Measurements from ENCODE around the gene BAD. TPM values are rescaled to one million over a fixed set of nuclear protein-coding genes. Genes with fewer than 3 reads are reported as not detected.

The BAD gene
- total and polyA plus RNA-seq, 2 of the 13 experiments (the other 11 are each of a cell fraction or from before 2014, with no cell fraction given), result 17.9 to 28.5 TPM

GRCh38 chr11:64253043-64253442, 31.4 kb downstream of the BAD start:
- no TSS peak for BruUV-seq (replicated peaks)
- WGBS (ENCODE audit: low lambda C conversion rate), result 90% methylated on average over 3 of the region's 8 CpGs
- Histone ChIP-seq H3K27me3 (ENCODE audit: control insufficient read depth in 1 of 2, insufficient read depth in 2 of 2, low read length in 2 of 2) (no peaks in the 10 kb centered on the region; a peak in 1 of 5 replicates), H3K4me3 (replicated peaks in 1 of 3; ENCODE audit: insufficient read depth in 1 of 3, low read depth in 2 of 3, low read length in 3 of 3) (no peak overlapping the region), H3K9ac (ENCODE audit: insufficient read depth, low read depth, low read length) (no peak overlapping the region), H3K36me3 (replicated peaks in 1 of 2; ENCODE audit: control insufficient read depth in 1 of 2, insufficient read depth in 2 of 2, low read length in 2 of 2) (peaks cover 5 to 10% of the 10 kb centered on the region in 2 experiments; a peak in 1 of 5 replicates), H3K4me1 (ENCODE audit: insufficient read depth, low read length) (peaks cover 46% of the 10 kb centered on the region), H3K27ac (ENCODE audit: extremely low read length, insufficient read depth, low read length) (no peak overlapping the region), H2AFZ (ENCODE audit: low read length) (no peak overlapping the region), H4K20me1 (ENCODE audit: insufficient read depth, low read length) (no peaks in the 10 kb centered on the region), H3K4me2 (ENCODE audit: low read depth, low read length) (no peak overlapping the region), H3K79me2 (ENCODE audit: insufficient read depth, low read length) (peaks cover 7% of the 10 kb centered on the region), H3K9me3 (ENCODE audit: low read length) (no peaks in the 10 kb centered on the region)
- DNase-seq (ENCODE audit: low spot score) (no peak), ATAC-seq (no peak), FAIRE-seq (no peak)
- intact Hi-C loops (cut with micrococcal nuclease; ENCODE audit: unreplicated experiment), result no loop called here
- in situ Hi-C loops (cut with HindIII; ENCODE audit: extremely low pct_ligation_motif_present, low pct_unique_long_range_greater_than_20kb), result no loop called here
- ChIA-PET POLR2A (interaction anchor here (1.3 to 2.1 kb wide), 2 partner anchors 12 to 52 kb away, joined by 6 to 7 read pairs; partner anchors contain the start of gene ESRRA), CTCF (ENCODE audit: low intra/inter-chr PET ratio, low total read pairs) (no interaction called here)
- no peak for TF ChIP-seq ZNF747 (CRISPR knock-in tag; IDR thresholded peaks at IDR 0.05; ENCODE audit: borderline replicate concordance)
- TF ChIP-seq, protein P1, sequence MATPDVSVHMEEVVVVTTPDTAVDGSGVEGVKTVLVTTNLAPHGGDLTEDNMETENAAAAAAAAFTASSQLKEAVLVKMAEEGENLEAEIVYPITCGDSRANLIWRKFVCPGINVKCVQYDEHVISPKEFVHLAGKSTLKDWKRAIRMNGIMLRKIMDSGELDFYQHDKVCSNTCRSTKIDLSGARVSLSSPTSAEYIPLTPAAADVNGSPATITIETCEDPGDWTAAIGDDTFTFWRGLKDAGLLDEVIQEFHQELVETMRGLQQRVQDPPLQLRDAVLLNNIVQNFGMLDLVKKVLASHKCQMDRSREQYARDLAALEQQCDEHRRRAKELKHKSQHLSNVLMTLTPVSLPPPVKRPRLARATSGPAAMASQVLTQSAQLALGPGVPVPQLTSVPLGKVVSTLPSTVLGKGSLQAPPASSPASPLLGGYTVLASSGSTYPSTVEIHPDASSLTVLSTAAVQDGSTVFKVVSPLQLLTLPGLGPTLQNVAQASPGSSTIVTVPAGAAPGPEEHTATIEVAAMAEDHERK (CRISPR knock-in tag; IDR thresholded peaks at IDR 0.05; ENCODE audit: low read depth), result no peak
- peak; percentile 74 for TF ChIP-seq ZNF629 (CRISPR knock-in tag; conservative IDR thresholded peaks at IDR 0.05)
- TF ChIP-seq, protein P2, sequence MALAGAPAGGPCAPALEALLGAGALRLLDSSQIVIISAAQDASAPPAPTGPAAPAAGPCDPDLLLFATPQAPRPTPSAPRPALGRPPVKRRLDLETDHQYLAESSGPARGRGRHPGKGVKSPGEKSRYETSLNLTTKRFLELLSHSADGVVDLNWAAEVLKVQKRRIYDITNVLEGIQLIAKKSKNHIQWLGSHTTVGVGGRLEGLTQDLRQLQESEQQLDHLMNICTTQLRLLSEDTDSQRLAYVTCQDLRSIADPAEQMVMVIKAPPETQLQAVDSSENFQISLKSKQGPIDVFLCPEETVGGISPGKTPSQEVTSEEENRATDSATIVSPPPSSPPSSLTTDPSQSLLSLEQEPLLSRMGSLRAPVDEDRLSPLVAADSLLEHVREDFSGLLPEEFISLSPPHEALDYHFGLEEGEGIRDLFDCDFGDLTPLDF (CRISPR knock-in tag; IDR thresholded peaks at IDR 0.05), result no peak
- TF ChIP-seq, protein P3, sequence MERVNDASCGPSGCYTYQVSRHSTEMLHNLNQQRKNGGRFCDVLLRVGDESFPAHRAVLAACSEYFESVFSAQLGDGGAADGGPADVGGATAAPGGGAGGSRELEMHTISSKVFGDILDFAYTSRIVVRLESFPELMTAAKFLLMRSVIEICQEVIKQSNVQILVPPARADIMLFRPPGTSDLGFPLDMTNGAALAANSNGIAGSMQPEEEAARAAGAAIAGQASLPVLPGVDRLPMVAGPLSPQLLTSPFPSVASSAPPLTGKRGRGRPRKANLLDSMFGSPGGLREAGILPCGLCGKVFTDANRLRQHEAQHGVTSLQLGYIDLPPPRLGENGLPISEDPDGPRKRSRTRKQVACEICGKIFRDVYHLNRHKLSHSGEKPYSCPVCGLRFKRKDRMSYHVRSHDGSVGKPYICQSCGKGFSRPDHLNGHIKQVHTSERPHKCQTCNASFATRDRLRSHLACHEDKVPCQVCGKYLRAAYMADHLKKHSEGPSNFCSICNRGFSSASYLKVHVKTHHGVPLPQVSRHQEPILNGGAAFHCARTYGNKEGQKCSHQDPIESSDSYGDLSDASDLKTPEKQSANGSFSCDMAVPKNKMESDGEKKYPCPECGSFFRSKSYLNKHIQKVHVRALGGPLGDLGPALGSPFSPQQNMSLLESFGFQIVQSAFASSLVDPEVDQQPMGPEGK (CRISPR knock-in tag; IDR thresholded peaks at IDR 0.05), result no peak
